Panc1 (cell line): ENCODE data around the gene GLIS2. TPM values are rescaled to one million over a fixed set of nuclear protein-coding genes. Genes with fewer than 3 reads are reported as not detected.

Source experiments
- ATAC-seq: fragments of 200-7000 bp; cut with Tn5 transposase; 2 replicates; pipeline ENCODE4 v1.9.1; 2020; ENCODE audit warnings: mild to moderate bottlenecking, moderate library complexity
- BruUV-seq: library from RNA; stranded (reverse); fragments of 400-500 nt; replicated peaks from 2 replicates; lab custom pipeline; 2021; lab: Mats Ljungman, UMichigan
- CTCF ChIA-PET: fragments of 300-600 bp; sonication (Branson Sonifier 250); formaldehyde crosslinking; loops from one replicate; lab custom pipeline; 2022; ENCODE audit warnings: antibody characterized with exemption; lab: Charles Lee
- POLR2A ChIA-PET: fragments of 300-600 bp; sonication (Branson Sonifier 250); formaldehyde crosslinking; loops from one replicate; lab custom pipeline; 2022; ENCODE audit warnings: antibody characterized with exemption; lab: Charles Lee
- DNase-seq: peaks from one replicate; pipeline ENCODE4 v3.0.0-alpha.2; 2010; ENCODE audit warnings: low read depth, low spot score
- H3K27ac ChIP-seq: 2 replicates; pipeline ENCODE4 v1.5.1; 2011; ENCODE audit warnings: mild to moderate bottlenecking, low read length, inconsistent platforms
- H3K27me3 ChIP-seq: fragments of 200-500 bp; sonication (Bioruptor generic); 2 replicates; pipeline ENCODE4 v1.6.0; 2014; ENCODE audit warnings: low read length, inconsistent platforms; ENCODE audit not compliant: control insufficient read depth, insufficient read depth
- H3K36me3 ChIP-seq: fragments of 200-500 bp; sonication (Bioruptor generic); 2 replicates; pipeline ENCODE4 v1.5.1; 2014; ENCODE audit warnings: inconsistent platforms, mild to moderate bottlenecking, low read length, moderate library complexity; ENCODE audit not compliant: control insufficient read depth, insufficient read depth
- H3K4me1 ChIP-seq: 2 replicates; pipeline ENCODE4 v1.5.1; 2011; ENCODE audit warnings: inconsistent platforms, mild to moderate bottlenecking, low read length, moderate library complexity; ENCODE audit not compliant: control insufficient read depth, insufficient read depth
- H3K4me3 ChIP-seq, 2 experiments: 2 replicates each; pipeline ENCODE4 v1.5.1; 2011 to 2012; ENCODE audit warnings: low read depth in 2 of 2, low read length in 2 of 2, mild to moderate bottlenecking in 2 of 2, inconsistent platforms in 1 of 2, moderate library complexity in 1 of 2
- H3K9me3 ChIP-seq: fragments of 200-500 bp; sonication (Bioruptor generic); 2 replicates; pipeline ENCODE4 v1.5.1; 2014; ENCODE audit warnings: low read depth, mild to moderate bottlenecking, inconsistent platforms, low read length, moderate library complexity; ENCODE audit not compliant: control insufficient read depth, insufficient read depth
- CTCF ChIP-seq: fragments of 450-650 bp; IDR thresholded peaks from 2 replicates; pipeline ENCODE4 v1.5.1; 2017; ENCODE audit warnings: mild to moderate bottlenecking
- POLR2AphosphoS5 ChIP-seq: IDR thresholded peaks from 2 replicates; pipeline ENCODE4 v1.6.1; 2012; ENCODE audit warnings: mild to moderate bottlenecking, low read depth, low read length, moderate library complexity
- REST ChIP-seq, 2 experiments: IDR thresholded peaks; 2 replicates each; pipeline ENCODE4 v1.6.1; 2011 to 2012; ENCODE audit warnings: low read depth in 2 of 2, control low read depth in 1 of 2, low read length in 1 of 2, mild to moderate bottlenecking in 1 of 2, moderate library complexity in 1 of 2; ENCODE audit not compliant: insufficient read depth in 1 of 2
- SIN3A ChIP-seq: IDR thresholded peaks from 2 replicates; pipeline ENCODE4 v1.6.1; 2012; ENCODE audit warnings: low read depth, mild to moderate bottlenecking, low read length, moderate library complexity, borderline replicate concordance; ENCODE audit not compliant: insufficient read depth
- TCF7L2 ChIP-seq: IDR thresholded peaks from 2 replicates; pipeline ENCODE4 v1.6.1; 2011; ENCODE audit warnings: mild to moderate bottlenecking, low read depth, low read length, inconsistent platforms
- in situ Hi-C: cut with HindIII; loops from 2 replicates; pipeline ENCODE4 v1.10.0; 2016; ENCODE audit warnings: low sequenced_read_pairs, low pct_unique_long_range_greater_than_20kb
- intact Hi-C: fragments of 100-400 bp; cut with micrococcal nuclease; formaldehyde crosslinking; loops from one replicate; pipeline ENCODE4 v1.10.0; 2022; ENCODE audit not compliant: unreplicated experiment
- total RNA-seq: library from RNA; stranded (reverse); gene quantifications from one replicate; pipeline ENCODE4 v1.2.1, GENCODE V29; 2021; ENCODE audit not compliant: unreplicated experiment

GLIS2 gene
- total RNA-seq, 1 experiment from 2014 or later: 87.3 TPM

- BruUV-seq: no TSS peak
- DNase-seq: no peak
- ChIA-PET CTCF (interaction anchor here (0.6 to 1.3 kb wide), 3 partner anchors 9 to 81 kb away, joined by 3 to 5 read pairs (median 3); no protein-coding TSS in a partner anchor), POLR2A (interaction anchor here (0.6 kb wide), 1 partner anchor 301 kb away, joined by 7 read pairs; no protein-coding TSS in a partner anchor)
- Histone ChIP-seq H3K4me1 (peaks cover 23% of the 10 kb centered on the region), H3K36me3 (no peaks in the 10 kb centered on the region; the same call in 1 of the 2 replicates), H3K9me3 (no peaks in the 10 kb centered on the region), H3K4me3 (peak overlapping the region; percentile 55 to 66), H3K27me3 (no peaks in the 10 kb centered on the region), H3K27ac (peak overlapping the region; percentile 90)
- ATAC-seq: 0 out of 2 replicates have a peak, but pooled peaks have one; percentile 5
- in situ Hi-C loops (no loop called here), intact Hi-C loops (no loop called here)
- TF ChIP-seq CTCF (no peak), TCF7L2 (no peak), SIN3A (no peak), REST (IDR thresholded peaks at IDR 0.05; ENCODE audit: insufficient read depth in 1 of 2, low read depth in 2 of 2, low read length in 1 of 2) (no peak), POLR2AphosphoS5 (no peak)
Observed at GRCh38 chr16:4314532-4315185, 1.2 kb upstream of the GLIS2 start.

GRCh38 chr16:4316108-4316863, 419 bp downstream of the GLIS2 start:
- DNase-seq (no peak), ATAC-seq (no peak; the same call in 1 of the 2 replicates)
- H3K4me1 ChIP-seq: peaks cover 36% of the 10 kb centered on the region
- TF ChIP-seq POLR2AphosphoS5 (no peak), SIN3A (no peak), CTCF (no peak), REST (IDR thresholded peaks at IDR 0.05; ENCODE audit: insufficient read depth in 1 of 2, low read depth in 2 of 2, low read length in 1 of 2) (no peak), TCF7L2 (no peak)
- no TSS peak for BruUV-seq
- intact Hi-C loops (no loop called here), in situ Hi-C loops (no loop called here)
- no peaks in the 10 kb centered on the region for H3K9me3 ChIP-seq
- H3K27me3 ChIP-seq: no peaks in the 10 kb centered on the region
- H3K27ac ChIP-seq: peak overlapping the region; percentile 92
- ChIA-PET POLR2A (interaction anchor here (0.7 kb wide), 1 partner anchor 23 kb away, joined by 3 read pairs; no protein-coding TSS in a partner anchor), CTCF (interaction anchor here (0.5 to 0.7 kb wide), 4 partner anchors 9 to 43 kb away, joined by 3 to 7 read pairs (median 5); no protein-coding TSS in a partner anchor)
- H3K36me3 ChIP-seq: no peaks in the 10 kb centered on the region; the same call in 1 of the 2 replicates
- H3K4me3 ChIP-seq: peak overlapping the region; percentile 88
